T-cell (primary cell): ENCODE results near the gene ZNF343. TPM values are rescaled to one million over a fixed set of nuclear protein-coding genes. Genes with fewer than 3 reads are reported as not detected.
A peak's percentile ranks its signal among the peaks of the same experiment; 100 is the strongest.
"Not testable (repeated sequence)": the region's sequence is repeated elsewhere in the genome, so short reads cannot be mapped to it uniquely, and the experiment has no call there.

Experiments
- ATAC-seq, 4 experiments: fragments of 200-7000 bp in 3 of 4; fragments of 150-1000 bp in 1 of 4; cut with Tn5 transposase; replicated peaks in 1 of 4; 1 replicate in 3 of 4; 2 replicates in 1 of 4; pipeline ENCODE4 v1.10.0; 2021; ENCODE audit warnings: moderate library complexity in 3 of 4, mild to moderate bottlenecking in 2 of 4, moderate number of reproducible peaks in 1 of 4
- CTCF ChIA-PET, 2 donors: fragments of 300-600 bp; sonication (Branson Sonifier 250); formaldehyde crosslinking; loops; one replicate each; lab custom pipeline; 2022; ENCODE audit warnings: antibody characterized with exemption in 2 of 2; lab: Charles Lee
- POLR2A ChIA-PET, 2 donors: fragments of 300-600 bp; sonication (Branson Sonifier 250); formaldehyde crosslinking; loops; one replicate each; lab custom pipeline; 2022; ENCODE audit warnings: antibody characterized with exemption in 2 of 2; lab: Charles Lee
- DNase-seq, 35 experiments: peaks; one replicate each; pipeline versions ENCODE4 v3.0.0 to v3.0.0-alpha.2; 2013 to 2023
- H3K27ac ChIP-seq: one replicate; pipeline ENCODE4 v1.5.1; 2013; ENCODE audit warnings: low read length
- H3K27me3 ChIP-seq, 2 experiments: replicated peaks in 1 of 2; 1 replicate in 1 of 2; 2 replicates in 1 of 2; pipeline versions ENCODE4 v1.6.1 to v1.7.0; 2013; ENCODE audit warnings: low read length in 1 of 2, mixed read lengths in 1 of 2; ENCODE audit not compliant: control insufficient read depth in 2 of 2, insufficient read depth in 2 of 2; ENCODE audit errors: extremely low read depth in 1 of 2
- H3K36me3 ChIP-seq, 2 donors: 1 replicate in 1 of 2; 2 replicates in 1 of 2; pipeline versions ENCODE4 v1.6.1 to v1.7.0; 2013; ENCODE audit warnings: low read length in 1 of 2; ENCODE audit not compliant: control insufficient read depth in 2 of 2, insufficient read depth in 1 of 2; ENCODE audit errors: extremely low read depth in 1 of 2
- H3K4me1 ChIP-seq, 2 experiments: 1 replicate in 1 of 2; 2 replicates in 1 of 2; pipeline versions ENCODE4 v1.6.1 to v1.7.0; 2013; ENCODE audit warnings: low read length in 2 of 2, mixed read lengths in 1 of 2; ENCODE audit not compliant: insufficient read depth in 2 of 2, control insufficient read depth in 1 of 2; ENCODE audit errors: extremely low read depth in 1 of 2
- H3K4me3 ChIP-seq, 2 donors: 1 replicate in 1 of 2; 2 replicates in 1 of 2; pipeline versions ENCODE4 v1.5.1 to v1.7.0; 2013; ENCODE audit warnings: mild to moderate bottlenecking in 2 of 2, low read length in 1 of 2, moderate library complexity in 1 of 2; ENCODE audit not compliant: control insufficient read depth in 1 of 2; ENCODE audit errors: extremely low read depth in 1 of 2
- H3K9me3 ChIP-seq: 2 replicates; pipeline ENCODE4 v1.7.0; 2013
- H3K27ac Mint-ChIP-seq, 2 donors: one replicate each; pipeline ENCODE4 v1.8.0; 2020 to 2021; ENCODE audit warnings: mild to moderate bottlenecking in 2 of 2, mixed read lengths in 2 of 2
- H3K27me3 Mint-ChIP-seq, 2 donors: one replicate each; pipeline ENCODE4 v1.8.0; 2021 to 2022; ENCODE audit warnings: mixed read lengths in 2 of 2
- H3K36me3 Mint-ChIP-seq: one replicate; pipeline ENCODE4 v1.8.0; 2021; ENCODE audit warnings: mixed read lengths
- H3K4me1 Mint-ChIP-seq, 3 donors: one replicate each; pipeline ENCODE4 v1.8.0; 2020 to 2022; ENCODE audit warnings: mixed read lengths in 3 of 3, mild to moderate bottlenecking in 1 of 3
- H3K4me3 Mint-ChIP-seq, 3 donors: one replicate each; pipeline ENCODE4 v1.8.0; 2020 to 2022; ENCODE audit warnings: mild to moderate bottlenecking in 3 of 3, mixed read lengths in 3 of 3, moderate library complexity in 3 of 3
- H3K9me3 Mint-ChIP-seq, 3 donors: one replicate each; pipeline ENCODE4 v1.8.0; 2020 to 2022; ENCODE audit warnings: mixed read lengths in 3 of 3
- WGBS: methylation state at CpG from one replicate; pipeline ENCODE4 v1.1.5; 2013; ENCODE audit warnings: missing lambda C conversion rate; ENCODE audit not compliant: insufficient coverage; 5-methylcytosine and 5-hydroxymethylcytosine counted together
- total RNA-seq, 35 experiments: library from RNA in 6 of 35; stranded (reverse) in 6 of 35; fragments of 120-200 nt in 1 of 35; gene quantifications; one replicate each; pipeline versions ENCODE4 v1.2.1 to v1.2.4 and lab custom pipeline; 2013 to 2026

Gene ZNF343
- total RNA-seq, 5 donors from 2014 or later (not counting 1 experiment from before 2014, with no cell fraction given): 7.6 to 14.2 (median 10.9) TPM

DNA sequence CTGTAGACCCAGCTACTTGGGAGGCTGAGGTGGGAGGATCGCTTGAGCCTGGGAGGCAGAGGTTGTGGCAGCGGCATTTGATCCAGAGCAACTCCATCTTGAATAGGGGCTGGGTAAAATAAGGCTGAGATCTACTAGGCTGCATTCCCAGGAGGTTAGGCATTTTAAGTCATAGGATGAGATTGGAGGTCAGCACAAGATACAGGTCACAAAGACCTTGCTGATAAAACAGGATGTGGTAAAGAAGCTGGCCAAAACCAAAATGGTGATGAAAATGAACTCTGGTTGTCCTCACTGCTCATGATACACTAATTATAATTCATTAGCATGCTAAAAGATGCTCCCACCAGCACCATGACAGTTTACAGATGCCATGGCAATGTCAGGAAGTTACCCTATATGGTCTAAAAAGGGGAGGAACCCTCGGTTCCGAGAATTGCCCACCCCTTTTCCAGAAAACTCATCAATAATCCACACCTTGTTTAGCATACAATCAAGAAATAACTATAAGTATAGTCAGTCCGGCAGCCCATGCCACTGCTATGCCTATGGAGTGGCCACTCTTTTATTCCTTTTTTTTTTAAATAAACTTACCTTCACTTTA, 14.2 kb upstream of the ZNF343 start:
- not testable (repeated sequence) for H3K36me3 ChIP-seq, H3K9me3 Mint-ChIP-seq, H3K4me3 Mint-ChIP-seq, H3K27me3 ChIP-seq, H3K4me3 ChIP-seq, DNase-seq, H3K27ac ChIP-seq, H3K27ac Mint-ChIP-seq, ATAC-seq, H3K27me3 Mint-ChIP-seq, H3K9me3 ChIP-seq, H3K36me3 Mint-ChIP-seq
- peaks cover 0 to 15% of the 10 kb centered on the region in 2 experiments for H3K4me1 ChIP-seq
- POLR2A ChIA-PET: interaction anchor here (0.6 to 0.7 kb wide), 2 partner anchors 14 to 23 kb away, joined by 3 to 5 read pairs; no protein-coding TSS in a partner anchor
- WGBS: 92% methylated on average over 2 of the region's 5 CpGs
- CTCF ChIA-PET: interaction anchor here (0.6 to 3.5 kb wide), 13 partner anchors 10 to 594 kb away, joined by 3 to 31 read pairs (median 5); partner anchors contain the start of genes SNRPB (in 1 of the 2) and ZNF343 (in 1 of the 2)
- H3K4me1 Mint-ChIP-seq: peaks cover 11 to 19% (median 16%) of the 10 kb centered on the region in 3 donors

GRCh38 chr20:2521369-2522305, 12.9 kb upstream of the ZNF343 start:
- Histone ChIP-seq H3K4me1 (peaks cover 0 to 15% of the 10 kb centered on the region in 2 experiments), H3K27ac (no peak overlapping the region), H3K4me3 (no peak overlapping the region), H3K36me3 (no peaks in the 10 kb centered on the region), H3K27me3 (peaks cover 1 to 14% of the 10 kb centered on the region in 2 experiments), H3K9me3 (no peaks in the 10 kb centered on the region)
- DNase-seq: peak in 26 of 35 experiments; percentile 15 to 71 (median 33)
- Mint-ChIP-seq H3K4me3 (no peak overlapping the region), H3K4me1 (peaks cover 11 to 19% (median 16%) of the 10 kb centered on the region in 3 donors), H3K27me3 (peaks cover 4 to 5% of the 10 kb centered on the region in 2 donors), H3K9me3 (no peaks in the 10 kb centered on the region), H3K27ac (no peak overlapping the region), H3K36me3 (no peaks in the 10 kb centered on the region)
- ATAC-seq: no peak
- 24% methylated on average over 7 of the region's 10 CpGs for WGBS
- ChIA-PET CTCF (interaction anchor here (0.6 to 3.5 kb wide), 13 partner anchors 8 to 480 kb away, joined by 3 to 31 read pairs (median 4); partner anchors contain the start of genes SNRPB (in 1 of the 2) and ZNF343 (in 1 of the 2)), POLR2A (interaction anchor here in 1 of 2 donors (0.7 kb wide), 1 partner anchor 24 kb away, joined by 3 read pairs; no protein-coding TSS in a partner anchor)

DNA sequence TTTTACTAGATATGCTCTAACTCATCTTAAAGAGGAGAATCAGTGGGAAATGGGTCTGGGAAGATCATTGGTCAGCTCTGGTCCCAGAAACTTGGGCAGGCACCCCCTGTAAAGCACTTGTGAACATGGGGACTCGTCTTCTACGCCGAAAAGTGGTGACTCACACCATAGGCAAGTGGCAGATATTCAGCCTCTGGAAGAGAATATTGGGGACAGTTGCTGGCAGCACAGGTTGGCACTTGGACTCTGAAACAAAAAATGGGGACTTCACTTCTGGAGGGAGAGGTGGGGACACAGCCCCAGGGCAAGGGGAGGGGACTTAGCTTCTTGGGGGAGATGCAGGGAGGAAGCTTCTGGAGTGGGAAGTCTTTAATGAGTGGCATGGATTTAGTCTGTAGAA, 11.9 kb upstream of the ZNF343 start:
- Mint-ChIP-seq H3K27ac (no peak overlapping the region), H3K9me3 (no peaks in the 10 kb centered on the region)
- CTCF ChIA-PET: interaction anchor here in 1 of 2 donors (0.7 to 1.3 kb wide), 5 partner anchors 9 to 131 kb away, joined by 3 to 6 read pairs (median 3); partner anchors contain the start of gene ZNF343

DNA sequence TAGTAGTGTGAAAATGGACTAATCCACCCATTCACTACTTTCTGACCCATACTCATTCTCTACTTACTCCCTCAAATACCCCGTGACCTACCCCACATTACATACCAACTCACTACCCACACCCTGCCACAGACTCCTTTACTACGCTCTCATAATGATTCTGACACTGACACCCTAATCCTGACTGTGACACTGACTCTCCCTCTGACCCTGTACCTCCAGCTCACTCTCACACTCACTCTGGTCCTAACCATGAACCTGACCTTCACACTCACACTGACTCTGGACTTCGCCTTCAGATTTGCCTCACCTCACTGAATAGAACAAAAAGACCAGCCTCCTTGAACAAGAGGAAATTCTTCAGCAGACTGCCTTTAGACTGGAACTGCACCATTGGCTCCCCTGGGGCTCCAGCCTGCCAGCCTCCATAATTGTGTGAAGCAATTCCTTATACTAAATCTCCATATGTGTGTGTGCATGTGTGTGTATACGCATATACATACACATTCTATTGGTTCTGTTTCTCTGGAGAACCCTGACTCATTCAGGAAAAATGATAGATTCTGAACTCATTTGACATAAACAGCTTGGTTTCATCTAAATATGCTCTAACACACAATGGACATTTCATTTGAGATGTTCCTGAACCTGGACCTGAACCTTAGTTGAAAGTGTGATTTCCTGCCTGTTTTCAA, 10.5 kb upstream of the ZNF343 start:
- CTCF ChIA-PET: interaction anchor here in 1 of 2 donors (1.0 to 1.3 kb wide), 3 partner anchors 10 to 132 kb away, joined by 3 to 4 read pairs (median 3); no protein-coding TSS in a partner anchor
- Mint-ChIP-seq H3K4me1 (peaks cover 5 to 9% (median 7%) of the 10 kb centered on the region in 3 donors), H3K9me3 (no peaks in the 10 kb centered on the region), H3K36me3 (no peaks in the 10 kb centered on the region), H3K27ac (no peak overlapping the region), H3K4me3 (no peak overlapping the region), H3K27me3 (peaks cover 4 to 5% of the 10 kb centered on the region in 2 donors)
- DNase-seq (no peak), ATAC-seq (no peak)
- H3K36me3 ChIP-seq: no peaks in the 10 kb centered on the region
- H3K27me3 ChIP-seq: peaks cover 7 to 8% of the 10 kb centered on the region in 2 experiments
- WGBS: 100% methylated on average over 2 of the region's 4 CpGs
- POLR2A ChIA-PET: interaction anchor here in 1 of 2 donors (0.5 kb wide), 1 partner anchor 1300 kb away, joined by 6 read pairs; no protein-coding TSS in a partner anchor
- no peak overlapping the region for H3K4me3 ChIP-seq
- H3K9me3 ChIP-seq: no peaks in the 10 kb centered on the region
- peaks cover 0 to 7% of the 10 kb centered on the region in 2 experiments for H3K4me1 ChIP-seq
- no peak overlapping the region for H3K27ac ChIP-seq

More for the DNA sequence above, 11.9 kb upstream of the ZNF343 start:
- H3K4me1 Mint-ChIP-seq: peaks cover 11 to 17% (median 16%) of the 10 kb centered on the region in 3 donors
- POLR2A ChIA-PET: no interaction called here
- H3K4me3 Mint-ChIP-seq: no peak overlapping the region
- H3K4me3 ChIP-seq: no peak overlapping the region
- H3K27ac ChIP-seq: no peak overlapping the region
- H3K27me3 Mint-ChIP-seq: peaks cover 4 to 5% of the 10 kb centered on the region in 2 donors
- no peaks in the 10 kb centered on the region for H3K36me3 ChIP-seq
- H3K36me3 Mint-ChIP-seq: no peaks in the 10 kb centered on the region
- peaks cover 6 to 14% of the 10 kb centered on the region in 2 experiments for H3K27me3 ChIP-seq
- ATAC-seq (no peak), DNase-seq (no peak)
- no CpG with 5 or more reads among the region's 3 CpGs for WGBS
- peaks cover 0 to 13% of the 10 kb centered on the region in 2 experiments for H3K4me1 ChIP-seq
- no peaks in the 10 kb centered on the region for H3K9me3 ChIP-seq

DNA sequence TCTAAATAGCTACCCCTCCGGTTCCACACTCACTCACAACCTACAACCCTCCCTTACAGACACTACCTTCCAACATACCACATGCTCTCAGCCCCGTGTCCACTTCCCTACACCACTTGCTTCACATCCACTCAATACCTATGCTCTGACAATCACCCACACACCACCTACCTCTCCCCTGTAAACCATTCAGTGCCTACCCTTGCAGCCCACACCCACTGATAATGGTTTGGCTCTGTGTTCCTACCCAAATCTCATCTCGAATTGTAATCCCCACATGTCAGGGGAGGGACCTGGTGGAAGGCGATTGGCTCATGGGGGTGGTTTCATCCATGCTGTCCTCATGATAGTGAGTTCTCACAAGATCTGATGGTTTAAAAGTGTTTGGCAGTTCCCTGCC, 9.8 kb upstream of the ZNF343 start:
- Mint-ChIP-seq H3K27me3 (peaks cover 5 to 9% of the 10 kb centered on the region in 2 donors), H3K27ac (no peak overlapping the region), H3K4me1 (peaks cover 4 to 9% (median 4%) of the 10 kb centered on the region in 3 donors), H3K9me3 (no peaks in the 10 kb centered on the region), H3K4me3 (no peak overlapping the region), H3K36me3 (no peaks in the 10 kb centered on the region)
- ChIA-PET POLR2A (no interaction called here), CTCF (interaction anchor here in 1 of 2 donors (0.5 to 1.0 kb wide), 2 partner anchors 146 to 187 kb away, joined by 3 read pairs; no protein-coding TSS in a partner anchor)
- ATAC-seq (no peak), DNase-seq (no peak)
- Histone ChIP-seq H3K36me3 (no peaks in the 10 kb centered on the region), H3K4me1 (peaks cover 0 to 3% of the 10 kb centered on the region in 2 experiments), H3K27ac (no peak overlapping the region), H3K27me3 (peaks cover 4 to 8% of the 10 kb centered on the region in 2 experiments), H3K4me3 (no peak overlapping the region), H3K9me3 (no peaks in the 10 kb centered on the region)
- 82% methylated on average over 2 of the region's 4 CpGs for WGBS
